GM18909 (cell line): ENCODE results near the gene CEACAM20.
"Not testable (repeated sequence)": the region's sequence is repeated elsewhere in the genome, so short reads cannot be mapped to it uniquely, and the experiment has no call there.

ENCODE experiments used
- ATAC-seq: cut with Tn5 transposase; IDR thresholded peaks from one replicate; pipeline ENCODE4 v1.9.1; 2021; ENCODE audit warnings: mild to moderate bottlenecking; ENCODE audit not compliant: unreplicated experiment, poor library complexity

The CEACAM20 gene

GRCh38 chr19:44499559-44499958, 29.9 kb downstream of the CEACAM20 start:
- no peak for ATAC-seq

- no peak for ATAC-seq
Measured at GRCh38 chr19:44498988-44499387, 30.5 kb downstream of the CEACAM20 start.

GRCh38 chr19:44496711-44497110, 32.8 kb downstream of the CEACAM20 start:
- ATAC-seq: no peak

- no peak for ATAC-seq
Measured at GRCh38 chr19:44476559-44477408, 52.7 kb downstream of the CEACAM20 start.

GRCh38 chr19:44468730-44469129, 60.7 kb downstream of the CEACAM20 start:
- ATAC-seq: not testable (repeated sequence)

- ATAC-seq: not testable (repeated sequence)
Measured at GRCh38 chr19:44462600-44463286, 66.7 kb downstream of the CEACAM20 start.
